Smooth muscle cell (in vitro differentiated cells): ENCODE results near the gene MS4A5. TPM values are rescaled to one million over a fixed set of nuclear protein-coding genes. Genes with fewer than 3 reads are reported as not detected.

Experiments
- DNase-seq: peaks from one replicate; lab custom pipeline; 2025; ENCODE audit not compliant: unreplicated experiment; lab: John Stamatoyannopoulos, UW
- H2AFZ ChIP-seq: fragments of 200-600 bp; sonication (generic); 2 replicates; pipeline ENCODE4 v1.6.0; 2016; ENCODE audit warnings: antibody characterized with exemption, low read depth, mild to moderate bottlenecking
- H3F3A ChIP-seq: fragments of 200-600 bp; sonication (generic); 2 replicates; pipeline ENCODE4 v1.6.0; 2017; ENCODE audit warnings: antibody characterized with exemption, low read depth
- H3K27ac ChIP-seq: fragments of 200-600 bp; sonication (generic); 2 replicates; pipeline ENCODE4 v1.5.1; 2016; ENCODE audit warnings: low read depth, mild to moderate bottlenecking
- H3K27me3 ChIP-seq: fragments of 200-600 bp; sonication (generic); 2 replicates; pipeline ENCODE4 v1.6.1; 2016; ENCODE audit warnings: low read depth, mild to moderate bottlenecking
- H3K36me3 ChIP-seq: fragments of 200-600 bp; sonication (generic); 2 replicates; pipeline ENCODE4 v1.5.1; 2016; ENCODE audit warnings: low read depth
- H3K4me1 ChIP-seq: fragments of 200-600 bp; sonication (generic); 2 replicates; pipeline ENCODE4 v1.5.1; 2016; ENCODE audit warnings: low read depth
- H3K4me2 ChIP-seq: fragments of 200-600 bp; sonication (generic); 2 replicates; pipeline ENCODE4 v1.6.0; 2016; ENCODE audit warnings: mild to moderate bottlenecking
- H3K4me3 ChIP-seq: fragments of 200-600 bp; sonication (generic); 2 replicates; pipeline ENCODE4 v1.5.1; 2016; ENCODE audit warnings: mild to moderate bottlenecking
- H3K79me2 ChIP-seq: fragments of 200-600 bp; sonication (generic); 2 replicates; pipeline ENCODE4 v1.6.0; 2016; ENCODE audit warnings: low read depth, mild to moderate bottlenecking
- H3K9ac ChIP-seq: fragments of 200-600 bp; sonication (generic); 2 replicates; pipeline ENCODE4 v1.6.0; 2016; ENCODE audit warnings: low read depth
- H3K9me3 ChIP-seq: fragments of 200-600 bp; sonication (generic); replicated peaks from 2 replicates; pipeline ENCODE4 v1.5.1; 2016; ENCODE audit warnings: low read depth
- H4K20me1 ChIP-seq: fragments of 200-600 bp; sonication (generic); 2 replicates; pipeline ENCODE4 v1.6.0; 2016; ENCODE audit warnings: low read depth
- CTCF ChIP-seq: fragments of 200-600 bp; sonication (generic); IDR thresholded peaks from 2 replicates; pipeline ENCODE4 v1.5.1; 2017; ENCODE audit warnings: borderline replicate concordance, mild to moderate bottlenecking, antibody characterized with exemption; ENCODE audit not compliant: insufficient read depth, poor library complexity, severe bottlenecking
- WGBS: methylation state at CpG from one replicate; pipeline ENCODE4 v1.1.7; 2016; ENCODE audit warnings: low lambda C conversion rate; 5-methylcytosine and 5-hydroxymethylcytosine counted together
- polyA plus RNA-seq: library from polyadenylated mRNA; unstranded; fragments of >200 nt; fragmentation: Nextera tagmentation; extraction: Ambion mirVana; gene quantifications from 2 replicates; pipeline ENCODE4 v1.2.1, GENCODE V29; 2016
- total RNA-seq: library from RNA; depleted of rRNA; stranded (reverse); fragments of >200 nt; gene quantifications from 2 replicates; pipeline ENCODE4 v1.2.3, GENCODE V29; 2014

MS4A5 gene
- total and polyA plus RNA-seq, 2 experiments from 2014 or later, result not detected

GRCh38 chr11:60420015-60420414 lies 9.4 kb upstream of the MS4A5 start:
- WGBS, result 26% methylated on average over 2 of the region's 2 CpGs
- Histone ChIP-seq H3K79me2 (no peaks in the 10 kb centered on the region), H3K4me1 (no peaks in the 10 kb centered on the region), H3F3A (no peaks in the 10 kb centered on the region), H3K27ac (no peak overlapping the region), H3K9ac (no peak overlapping the region), H3K4me2 (no peak overlapping the region), H2AFZ (no peak overlapping the region), H3K4me3 (no peak overlapping the region), H3K27me3 (no peaks in the 10 kb centered on the region), H3K36me3 (no peaks in the 10 kb centered on the region), H4K20me1 (no peaks in the 10 kb centered on the region), H3K9me3 (no peaks in the 10 kb centered on the region)
- TF ChIP-seq CTCF, result no peak
- DNase-seq, result no peak

GRCh38 chr11:60422609-60423008 lies 6.8 kb upstream of the MS4A5 start:
- Histone ChIP-seq H3K27ac (no peak overlapping the region), H3K9ac (no peak overlapping the region), H3K27me3 (no peaks in the 10 kb centered on the region), H3K79me2 (no peaks in the 10 kb centered on the region), H3F3A (no peaks in the 10 kb centered on the region), H3K4me1 (no peaks in the 10 kb centered on the region), H3K4me3 (no peak overlapping the region), H3K9me3 (no peaks in the 10 kb centered on the region), H2AFZ (no peak overlapping the region), H3K36me3 (no peaks in the 10 kb centered on the region), H4K20me1 (no peaks in the 10 kb centered on the region), H3K4me2 (no peak overlapping the region)
- no peak for TF ChIP-seq CTCF
- WGBS, result 65% methylated on average over 1 of the region's 1 CpG
- no peak for DNase-seq

GRCh38 chr11:60428517-60428916 lies 855 bp upstream of the MS4A5 start:
- H3K4me3 ChIP-seq, result no peak overlapping the region
- H3K36me3 ChIP-seq, result no peaks in the 10 kb centered on the region
- no peaks in the 10 kb centered on the region for H3K27me3 ChIP-seq
- no peak for DNase-seq
- no peak overlapping the region for H3K4me2 ChIP-seq
- no peaks in the 10 kb centered on the region for H3K4me1 ChIP-seq
- 63% methylated on average over 2 of the region's 2 CpGs for WGBS
- H3F3A ChIP-seq, result no peaks in the 10 kb centered on the region
- no peaks in the 10 kb centered on the region for H4K20me1 ChIP-seq
- H3K27ac ChIP-seq, result no peak overlapping the region
- no peak overlapping the region for H2AFZ ChIP-seq
- H3K79me2 ChIP-seq, result no peaks in the 10 kb centered on the region
- no peak for TF ChIP-seq CTCF
- no peak overlapping the region for H3K9ac ChIP-seq
- no peaks in the 10 kb centered on the region for H3K9me3 ChIP-seq

GRCh38 chr11:60431251-60431650 lies 1.9 kb downstream of the MS4A5 start:
- H2AFZ ChIP-seq, result no peak overlapping the region

More at GRCh38 chr11:60431251-60431650, 1.9 kb downstream of the MS4A5 start:
- TF ChIP-seq CTCF, result no peak
- H3K4me3 ChIP-seq, result no peak overlapping the region
- WGBS, result 72% methylated on average over 2 of the region's 2 CpGs
- no peaks in the 10 kb centered on the region for H3K27me3 ChIP-seq
- H3K9me3 ChIP-seq, result no peaks in the 10 kb centered on the region
- no peaks in the 10 kb centered on the region for H3K4me1 ChIP-seq
- H3K27ac ChIP-seq, result no peak overlapping the region
- no peaks in the 10 kb centered on the region for H3K36me3 ChIP-seq
- no peak overlapping the region for H3K9ac ChIP-seq
- no peaks in the 10 kb centered on the region for H3K79me2 ChIP-seq
- H3F3A ChIP-seq, result no peaks in the 10 kb centered on the region
- H3K4me2 ChIP-seq, result no peak overlapping the region
- no peak for DNase-seq
- no peaks in the 10 kb centered on the region for H4K20me1 ChIP-seq
